Endometrium (tissue), 2 donors: ENCODE results near the gene ENAH.
"Not testable (repeated sequence)": the region's sequence is repeated elsewhere in the genome, so short reads cannot be mapped to it uniquely, and the experiment has no call there.

Experiments
- FAIRE-seq: peaks from 2 replicates; lab custom pipeline; 2012; peaks lifted over from hg19 to GRCh38; lab: Jason Lieb, UNC
- donor health status: control.
- donor health status: control.

ENAH gene

DNA sequence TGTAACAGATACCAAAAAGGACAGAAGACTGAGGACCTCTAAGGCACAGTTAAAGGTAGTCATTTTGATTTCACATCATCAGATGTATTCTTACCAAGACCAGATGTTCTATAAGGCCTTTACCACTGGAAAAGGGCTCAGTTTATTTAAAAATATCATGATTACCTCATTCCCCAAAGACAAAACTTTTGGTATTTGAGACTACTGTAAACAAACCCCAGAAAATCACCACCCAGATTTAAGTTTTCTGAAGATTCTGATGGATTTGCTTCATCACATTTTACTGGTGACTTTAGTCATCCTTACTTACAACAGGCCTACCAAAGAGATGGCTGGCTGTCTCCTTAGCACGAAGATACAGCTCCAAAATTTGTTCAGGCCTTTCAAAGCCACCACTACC lies 8.3 kb downstream of the ENAH start:
- no peak for FAIRE-seq

DNA sequence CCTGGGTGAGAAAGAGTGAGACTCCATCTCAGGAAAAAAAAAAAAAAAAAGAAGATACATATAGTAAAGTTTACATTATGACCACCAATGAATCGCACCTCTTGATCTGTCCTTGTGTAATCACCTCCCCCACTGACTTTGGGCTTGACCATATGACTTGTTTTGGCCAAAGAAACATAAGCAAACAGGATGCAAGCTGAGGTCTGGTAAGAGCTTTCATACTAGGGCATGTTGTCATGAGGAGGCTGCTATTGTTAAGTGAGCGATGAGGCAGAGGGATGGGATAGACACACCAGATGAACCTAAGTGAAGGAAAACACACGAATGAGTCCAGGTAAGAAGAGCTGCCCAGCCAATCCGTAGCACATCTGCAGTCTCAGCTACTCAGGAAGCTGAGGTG lies 10.7 kb downstream of the ENAH start:
- no peak for FAIRE-seq

DNA sequence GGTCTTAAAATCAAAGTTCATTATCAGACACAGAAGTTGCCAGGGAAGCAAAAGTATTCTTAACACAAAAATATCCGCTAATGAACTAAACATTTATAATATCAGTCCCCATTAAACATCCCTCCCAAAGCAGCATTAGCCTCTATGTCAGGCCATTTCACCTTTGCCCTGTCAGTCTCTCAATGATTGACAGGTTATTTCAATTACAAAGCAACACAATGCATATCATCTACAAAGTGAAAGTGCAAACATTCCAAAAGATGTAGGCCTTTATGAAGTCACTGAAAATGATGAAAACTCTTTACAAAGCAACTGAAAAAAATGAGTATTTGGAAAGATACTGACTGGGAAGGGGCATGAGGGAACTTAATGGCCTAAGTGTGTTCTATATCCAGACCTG lies 14.1 kb downstream of the ENAH start:
- no peak for FAIRE-seq

DNA sequence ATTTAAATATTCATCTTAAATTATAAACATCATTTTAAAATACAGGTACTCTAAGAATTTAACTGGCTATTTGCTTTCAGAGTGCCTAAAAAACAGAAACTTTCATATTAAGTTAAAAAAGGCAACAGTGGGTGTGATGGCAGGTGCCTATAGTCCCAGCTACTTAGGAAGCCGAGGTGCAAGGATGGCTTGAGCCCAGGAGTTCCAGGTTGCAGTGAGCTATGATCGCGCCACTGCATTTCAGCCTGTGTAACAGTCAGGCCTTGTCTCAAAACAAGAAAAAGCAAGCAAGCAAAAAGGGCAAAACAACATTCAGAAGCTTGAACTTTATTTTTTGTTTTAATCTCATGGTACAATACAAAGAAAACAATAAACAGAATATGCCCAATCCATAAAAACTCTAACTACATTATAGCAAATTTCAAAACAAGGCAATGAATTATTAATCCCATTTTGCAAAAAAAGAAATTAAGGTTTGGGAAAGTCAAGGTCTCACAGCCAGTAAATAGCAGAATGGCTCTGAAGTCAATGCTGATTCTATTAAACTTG lies 15.2 kb downstream of the ENAH start:
- FAIRE-seq, result no peak

DNA sequence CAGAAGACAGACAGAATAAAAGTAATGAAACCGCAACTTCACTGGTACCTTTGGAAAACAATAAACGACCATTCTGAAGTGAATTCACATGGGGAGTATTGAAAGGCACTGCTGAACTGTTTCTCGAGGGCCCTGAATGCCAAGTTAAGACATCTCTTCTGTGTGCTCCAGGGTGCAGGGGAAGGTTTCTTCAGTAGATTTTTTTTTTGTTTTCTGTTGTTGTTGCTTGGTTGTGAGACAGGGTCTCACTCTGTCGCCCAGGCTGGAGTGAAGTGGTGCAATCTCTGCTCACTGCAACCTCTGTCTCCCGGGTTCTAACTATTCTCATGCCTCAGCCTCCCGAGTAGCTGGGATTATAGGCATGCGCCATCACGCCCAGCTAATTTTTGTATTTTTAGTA lies 15.9 kb downstream of the ENAH start:
- FAIRE-seq, result not testable (repeated sequence)

DNA sequence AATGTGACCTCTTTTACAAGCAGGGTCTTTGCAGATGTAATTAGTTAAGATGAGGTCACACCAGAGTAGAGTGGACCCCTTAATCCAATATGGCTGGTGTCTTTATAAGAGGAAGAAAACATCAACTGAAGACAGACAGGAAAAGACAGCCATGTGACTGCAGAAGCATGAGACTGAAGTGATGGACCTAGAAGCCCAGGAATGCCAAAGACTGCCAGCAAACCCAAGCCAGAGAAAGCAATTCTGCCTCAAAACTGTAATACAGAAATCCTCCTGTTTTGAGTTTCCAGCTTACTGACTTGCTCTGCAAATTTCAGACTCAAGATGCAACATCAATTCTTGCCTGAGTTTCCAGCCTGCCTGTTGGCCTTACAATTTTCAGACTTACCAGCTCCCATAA lies 17.3 kb downstream of the ENAH start:
- no peak for FAIRE-seq

DNA sequence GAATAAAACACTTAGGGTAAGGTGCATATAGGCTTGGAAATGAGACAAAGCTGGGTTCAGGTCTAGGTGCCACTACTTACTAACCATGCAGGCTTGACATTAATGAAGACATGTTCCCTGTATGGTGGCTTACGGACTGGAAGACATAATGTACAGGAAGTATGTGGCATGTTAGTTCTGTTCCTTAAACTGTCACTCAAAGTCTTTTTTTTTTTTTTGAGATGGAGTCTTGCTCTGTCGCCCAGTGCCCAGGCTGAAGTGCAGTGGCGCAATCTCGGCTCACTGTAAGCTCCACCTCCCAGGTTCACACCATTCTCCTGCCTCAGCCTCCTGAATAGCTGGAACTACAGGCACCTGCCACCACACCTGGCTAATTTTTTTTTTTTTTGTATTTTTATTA lies 20.1 kb downstream of the ENAH start:
- not testable (repeated sequence) for FAIRE-seq

DNA sequence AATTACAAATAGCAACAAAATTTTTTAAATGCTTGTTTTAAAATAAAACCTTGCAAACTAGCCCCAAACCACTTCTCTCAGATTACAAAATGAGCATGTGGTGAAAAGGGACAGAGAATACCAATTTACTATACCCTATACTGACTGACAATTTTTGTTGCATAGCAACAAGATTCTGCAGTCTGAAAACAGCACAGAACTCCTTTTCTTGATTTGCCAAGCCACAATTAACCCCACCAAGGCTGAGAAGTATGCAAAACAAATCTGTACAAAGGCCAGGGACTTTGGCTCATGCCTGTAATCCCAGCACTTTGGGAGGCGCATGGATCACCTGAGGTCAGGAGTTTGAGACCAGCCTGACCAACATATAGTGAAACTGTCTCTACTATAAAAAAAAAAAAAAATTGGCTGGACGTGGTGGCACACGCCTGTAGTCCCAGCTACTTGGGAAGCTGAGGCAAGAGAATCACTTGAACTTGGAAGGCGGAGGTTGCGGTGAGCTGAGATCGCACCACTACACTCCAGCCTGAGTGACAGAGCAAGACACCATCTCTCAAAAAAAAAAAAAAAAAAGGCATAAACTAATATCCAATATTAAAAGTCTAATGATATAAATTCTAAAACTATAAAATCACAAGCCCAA lies 21.8 kb downstream of the ENAH start:
- FAIRE-seq, result no peak

DNA sequence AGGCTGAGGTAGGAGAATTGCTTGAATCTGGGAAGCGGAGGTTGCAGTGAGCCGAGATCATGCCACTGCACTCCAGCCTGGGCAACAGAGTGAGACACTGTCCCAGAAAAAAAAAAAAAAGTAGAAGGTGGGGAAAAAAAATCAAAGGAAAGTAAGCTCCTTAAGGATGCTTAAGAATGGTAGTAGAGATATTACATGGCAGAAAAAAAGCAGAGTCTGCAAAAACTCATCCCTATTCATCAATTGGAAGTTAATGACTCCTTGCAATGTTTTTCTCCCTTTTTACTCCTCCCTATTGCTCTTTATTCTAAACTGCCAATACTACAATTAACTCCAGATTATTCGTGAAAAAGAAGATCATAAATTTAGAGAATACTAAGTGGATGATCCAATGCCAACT lies 23.4 kb downstream of the ENAH start:
- no peak for FAIRE-seq

DNA sequence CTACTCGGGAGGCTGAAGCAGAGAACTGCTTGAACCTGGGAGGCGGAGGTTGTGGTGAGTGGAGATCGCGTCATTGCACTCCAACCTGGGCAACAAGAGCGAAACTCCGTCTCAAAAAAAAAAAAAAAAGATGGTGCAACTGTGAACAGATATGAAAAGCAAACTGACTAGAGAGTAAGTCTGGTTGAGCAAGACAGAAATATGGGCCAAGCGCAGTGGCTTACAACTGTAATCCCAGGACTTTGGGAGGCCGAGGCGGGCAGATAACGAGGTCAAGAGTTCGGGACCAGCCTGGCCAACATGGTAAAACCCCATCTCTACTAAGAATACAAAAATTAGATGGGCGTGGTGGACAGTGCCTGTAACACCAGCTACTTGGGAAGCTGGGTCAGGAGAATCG lies 24.1 kb downstream of the ENAH start:
- not testable (repeated sequence) for FAIRE-seq

DNA sequence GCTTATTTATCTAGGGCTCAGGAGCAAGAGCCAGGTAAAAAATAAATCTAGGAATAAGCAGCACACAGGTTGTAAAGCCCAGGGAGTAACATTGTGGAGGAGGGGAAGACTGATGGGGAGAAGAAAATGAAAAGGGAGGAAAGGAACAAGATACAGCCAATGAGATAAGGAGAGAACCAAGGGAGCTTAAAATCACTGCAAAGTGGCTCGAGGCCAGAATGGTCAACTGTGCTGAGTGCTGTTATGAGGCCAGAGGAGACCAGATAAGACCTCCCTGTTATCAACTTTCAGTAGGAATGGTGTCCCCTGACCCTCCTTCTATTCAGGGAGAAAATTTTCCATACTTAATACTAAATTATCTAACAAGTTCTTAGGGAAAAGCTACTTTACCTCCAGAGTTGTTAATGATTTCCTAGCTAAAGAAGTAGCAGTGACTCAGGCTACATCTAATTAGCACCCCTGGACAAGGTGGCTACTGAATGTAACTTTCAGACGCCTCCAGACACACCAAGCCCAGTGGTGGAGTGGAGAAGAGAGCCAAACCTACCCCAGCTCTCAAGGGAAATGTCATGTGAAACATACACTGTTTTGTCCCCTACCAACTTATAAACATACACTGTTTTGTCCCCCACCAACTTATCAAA lies 25.5 kb downstream of the ENAH start:
- FAIRE-seq, result no peak

DNA sequence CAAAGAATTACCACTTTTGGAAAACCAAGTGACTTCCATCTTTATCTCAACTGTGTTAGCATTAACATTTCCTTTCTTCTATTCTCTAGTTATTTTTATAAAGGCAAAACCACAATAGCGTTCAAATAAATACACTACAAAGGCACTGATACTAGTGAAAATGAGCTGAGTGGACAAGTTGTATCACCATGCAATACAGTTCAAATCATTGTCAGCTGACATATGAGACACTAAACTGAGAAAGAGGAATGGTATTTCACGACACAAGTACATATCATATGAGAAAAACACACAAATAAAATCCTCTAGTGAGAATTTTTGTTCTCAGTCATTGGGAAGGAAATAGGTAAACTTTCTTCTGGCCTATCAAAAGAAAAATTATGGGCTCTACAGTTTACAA lies 26.2 kb downstream of the ENAH start:
- no peak for FAIRE-seq

DNA sequence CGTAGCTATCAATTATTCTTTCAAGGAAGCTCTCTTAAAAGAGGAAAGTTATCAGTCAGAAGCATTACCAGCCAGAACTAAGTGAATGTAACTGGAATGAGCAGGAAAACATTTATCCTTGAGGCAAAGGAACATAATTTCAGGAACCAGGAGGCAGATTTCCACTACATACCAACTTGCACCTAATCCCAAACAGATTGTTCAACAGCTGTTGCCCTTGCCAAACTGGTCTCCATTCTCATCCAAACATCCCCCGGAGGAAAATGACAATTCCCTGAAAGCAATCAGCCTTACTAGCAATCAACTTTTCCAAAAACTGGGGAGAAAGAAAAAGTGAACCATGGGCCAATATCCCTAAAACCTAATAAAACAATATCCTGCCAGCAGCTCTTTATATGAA lies 35.0 kb downstream of the ENAH start:
- no peak for FAIRE-seq

DNA sequence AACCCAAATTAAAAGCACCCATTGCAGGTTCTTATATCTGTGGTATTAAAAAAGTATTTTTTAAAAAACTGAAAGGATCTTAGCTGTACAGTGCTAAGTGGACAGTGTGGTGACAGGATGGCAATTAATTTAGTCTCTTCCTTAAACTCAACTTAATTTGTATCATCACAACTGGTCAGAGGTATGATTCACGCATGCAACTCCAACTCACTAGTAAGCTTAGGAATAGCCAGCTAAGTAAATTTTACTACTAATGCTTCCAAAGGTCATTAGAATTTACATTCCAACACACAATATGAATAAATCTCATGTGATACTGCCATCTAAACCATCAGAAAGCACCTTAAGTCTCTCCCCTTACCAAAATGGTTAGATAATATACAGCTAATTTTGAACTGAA lies 35.4 kb downstream of the ENAH start:
- no peak for FAIRE-seq

DNA sequence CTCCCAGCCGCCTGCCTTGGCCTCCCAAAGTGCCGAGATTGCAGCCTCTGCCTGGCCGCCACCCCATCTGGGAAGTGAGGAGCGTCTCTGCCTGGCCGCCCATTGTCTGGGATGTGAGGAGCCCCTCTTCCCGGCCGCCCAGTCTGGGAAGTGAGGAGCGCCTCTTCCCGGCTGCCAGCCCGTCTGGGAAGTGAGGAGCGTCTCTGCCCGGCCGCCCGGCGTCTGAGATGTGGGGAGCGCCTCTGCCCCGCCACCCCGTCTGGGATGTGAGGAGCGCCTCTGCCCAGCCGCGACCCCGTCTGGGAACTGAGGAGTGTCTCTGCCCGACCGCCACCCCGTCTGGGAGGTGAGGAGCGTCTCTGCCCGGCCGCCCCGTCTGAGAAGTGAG lies 37.5 kb downstream of the ENAH start:
- not testable (repeated sequence) for FAIRE-seq

DNA sequence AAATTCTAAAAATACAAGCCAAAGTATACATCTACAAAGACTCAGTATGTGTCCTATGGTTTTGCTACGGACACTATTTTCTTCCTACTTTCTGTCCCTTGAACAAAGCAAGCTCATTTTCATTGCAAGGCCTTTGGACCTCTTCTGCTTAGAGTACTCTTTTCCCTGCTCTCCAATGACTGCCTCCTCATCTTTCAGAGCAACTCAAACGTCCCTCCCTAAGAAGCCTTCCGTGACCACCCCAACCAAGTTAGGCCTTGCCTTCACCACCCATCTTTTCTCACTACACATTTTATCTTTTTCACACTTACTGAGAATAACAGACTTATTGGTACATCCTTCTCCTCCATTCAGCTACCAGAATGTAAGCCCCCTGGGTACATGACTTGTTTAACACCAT lies 39.9 kb downstream of the ENAH start:
- no peak for FAIRE-seq

DNA sequence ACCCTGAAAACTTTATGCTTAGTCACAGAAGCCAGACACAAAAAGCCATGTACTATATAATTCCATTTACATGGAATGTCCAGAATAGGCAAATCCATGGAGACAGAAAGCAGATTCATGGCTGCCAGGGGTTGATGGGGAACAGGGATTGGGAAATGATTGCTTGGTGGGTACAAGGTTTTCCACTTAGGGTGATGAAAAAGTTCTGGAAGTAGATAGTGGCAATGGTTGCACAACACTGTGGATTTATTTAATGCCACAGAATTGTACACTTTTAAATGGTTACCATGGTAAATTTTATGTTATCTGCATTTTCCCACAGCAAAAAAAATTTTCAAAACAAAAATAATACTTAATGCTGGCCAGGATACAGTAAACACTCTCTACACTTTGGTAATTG lies 40.6 kb downstream of the ENAH start:
- FAIRE-seq, result no peak

DNA sequence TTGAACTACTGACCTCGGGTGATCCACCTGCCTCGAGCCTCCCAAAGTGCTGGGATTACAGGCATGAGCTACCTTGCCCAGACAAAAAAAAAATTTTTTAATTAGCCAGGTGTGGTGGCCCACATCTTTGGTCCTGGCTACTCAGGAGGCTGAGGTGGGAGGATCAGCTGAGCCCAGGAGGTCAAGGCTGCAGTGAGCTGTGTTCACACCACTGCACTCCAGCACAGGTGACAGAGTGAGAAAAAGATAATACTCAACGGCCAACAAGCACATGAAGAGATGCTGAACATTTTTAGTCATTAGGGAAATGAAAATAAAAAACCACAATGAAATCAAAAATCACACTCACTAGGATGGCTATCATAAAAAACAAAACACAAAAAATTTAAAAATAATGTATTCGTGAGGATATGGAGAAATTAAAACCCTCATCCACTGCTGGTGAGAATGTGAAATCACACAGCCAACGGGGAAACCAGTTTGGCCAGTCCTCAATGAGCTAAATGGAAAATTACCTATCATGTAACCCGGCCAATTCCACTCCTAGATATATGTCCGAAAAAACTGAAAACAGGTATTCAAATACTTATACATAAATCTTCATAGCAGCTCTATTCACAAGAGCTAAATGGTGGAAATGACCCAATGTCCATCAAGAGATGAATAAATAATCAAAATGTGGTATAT lies 41.2 kb downstream of the ENAH start:
- FAIRE-seq, result no peak

DNA sequence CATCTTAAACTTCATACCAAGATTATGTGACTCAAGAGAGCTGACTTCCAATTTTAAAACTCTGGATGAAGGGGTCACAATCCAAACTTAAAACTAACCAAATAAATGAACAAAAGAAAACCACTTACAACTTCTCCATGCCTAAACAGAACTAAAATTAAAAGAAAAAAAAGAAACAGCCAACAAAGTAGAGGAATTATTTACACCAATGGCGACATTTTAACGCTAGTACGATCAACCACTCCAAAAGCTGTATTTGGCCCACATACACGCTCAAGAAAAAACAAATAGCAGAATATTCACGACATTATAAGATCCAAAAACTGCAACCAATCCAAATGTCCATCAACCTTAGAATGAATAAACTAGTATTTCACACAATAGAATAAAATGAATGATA lies 42.4 kb downstream of the ENAH start:
- no peak for FAIRE-seq

DNA sequence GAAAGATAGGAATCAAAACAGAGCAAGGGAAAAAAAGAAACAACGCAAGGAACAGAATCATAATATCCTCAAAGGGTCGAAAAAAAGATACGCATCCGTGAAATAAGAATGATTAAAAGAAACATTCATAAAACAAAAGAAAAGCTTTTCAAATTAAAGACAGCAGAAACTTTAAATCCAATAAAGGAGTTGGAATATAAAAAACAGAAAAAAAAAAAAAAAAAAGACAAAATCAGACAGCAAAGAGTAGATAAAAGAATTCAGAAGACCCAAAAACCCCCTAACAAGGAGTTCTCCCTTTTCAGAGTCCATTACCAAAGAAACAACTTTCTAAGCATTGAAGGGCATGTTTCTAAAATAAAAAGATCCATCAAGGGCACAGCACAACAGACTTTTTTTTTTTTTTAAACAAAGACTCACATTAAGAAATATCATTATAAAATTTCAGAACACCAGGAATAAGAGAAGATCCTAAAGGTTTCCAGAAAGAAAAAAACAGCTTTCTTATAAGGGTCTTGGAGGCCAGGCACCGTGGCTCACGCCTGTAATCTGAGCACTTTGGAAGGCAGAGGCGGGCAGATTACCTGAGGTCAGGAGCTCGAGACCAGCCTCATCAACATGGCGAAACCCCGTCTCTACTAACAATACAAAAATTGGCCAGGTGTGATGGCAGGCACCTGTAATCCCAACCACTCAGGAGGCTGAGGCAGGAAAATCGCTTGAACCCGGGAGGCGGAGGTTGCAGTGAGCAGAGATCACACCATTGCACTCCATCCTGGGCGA lies 44.7 kb downstream of the ENAH start:
- peak; percentile 8 for FAIRE-seq

DNA sequence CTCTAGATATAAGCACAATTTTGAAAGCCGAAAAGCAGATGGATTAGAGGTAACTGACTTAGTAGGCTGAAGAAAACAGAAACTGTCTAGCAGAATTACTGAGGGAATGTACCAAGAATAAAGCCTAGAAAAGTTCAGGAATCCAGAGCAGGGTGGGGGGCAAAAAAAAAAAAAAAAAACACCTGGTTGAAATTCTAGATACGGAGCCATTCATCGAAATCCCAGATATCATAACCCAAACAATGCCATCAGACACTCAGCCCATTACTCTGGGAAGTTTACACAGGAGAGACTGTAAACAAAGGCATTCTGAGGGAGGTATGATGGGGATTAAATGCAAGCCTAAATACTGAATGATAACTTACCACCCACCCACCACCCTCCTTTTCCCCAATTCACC lies 45.6 kb downstream of the ENAH start:
- no peak for FAIRE-seq

DNA sequence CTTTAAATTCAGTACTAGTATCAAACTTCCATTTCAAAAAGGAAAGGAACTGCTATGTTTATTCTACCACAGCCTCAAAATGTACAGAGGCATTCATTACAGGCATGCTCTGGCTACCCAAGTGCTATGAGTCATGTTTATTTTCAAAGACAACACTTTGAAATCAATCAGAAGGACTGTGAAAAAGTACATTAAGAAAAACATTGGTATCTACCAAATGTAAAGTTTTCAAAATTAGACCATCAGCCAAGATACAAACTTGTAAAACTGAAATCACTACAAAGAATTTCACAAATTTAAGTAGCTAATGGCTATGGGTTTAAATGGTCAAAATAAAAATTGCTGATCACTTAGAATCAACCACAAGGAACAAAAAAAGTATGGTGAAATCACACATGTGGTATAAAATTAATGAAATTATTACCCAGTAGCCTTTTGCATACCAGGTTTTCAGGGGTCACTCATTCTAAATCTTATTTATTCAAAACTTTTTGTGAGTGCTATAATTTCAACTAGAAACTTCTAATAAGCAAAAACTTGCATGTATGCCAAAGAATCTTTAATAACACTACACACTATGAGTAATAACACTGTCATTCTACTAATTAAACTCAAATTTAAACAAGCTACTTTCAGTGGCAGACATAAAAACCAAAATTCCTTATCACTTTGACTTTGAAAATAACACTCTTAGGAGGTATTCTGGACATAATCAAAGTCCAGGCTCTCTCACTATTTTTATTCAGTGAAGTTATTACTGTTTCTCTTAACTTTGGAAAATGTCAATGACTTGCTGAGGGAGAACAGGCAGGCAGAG lies 49.2 kb downstream of the ENAH start:
- FAIRE-seq, result peak; percentile 92
